Hepatocyte (in vitro differentiated cells): ENCODE results near the gene STEAP3.

Experiments used
- CTCF ChIP-seq: fragments of 200-600 bp; sonication (generic); IDR thresholded peaks from 2 replicates; pipeline ENCODE4 v1.5.1; 2016; ENCODE audit warnings: antibody characterized with exemption, mild to moderate bottlenecking; ENCODE audit not compliant: poor library complexity
- EZH2 ChIP-seq: fragments of 200-600 bp; sonication (generic); IDR thresholded peaks from 2 replicates; pipeline ENCODE4 v1.6.1; 2016; ENCODE audit warnings: antibody characterized with exemption, mild to moderate bottlenecking, borderline replicate concordance
- EZH2phosphoT487 ChIP-seq: fragments of 200-600 bp; sonication (generic); IDR thresholded peaks from one replicate; pipeline ENCODE4 v1.6.1; 2018; ENCODE audit warnings: antibody characterized with exemption, mild to moderate bottlenecking, low read depth, moderate library complexity; ENCODE audit not compliant: unreplicated experiment, severe bottlenecking

GRCh38 chr2:119242276-119243119, 18.9 kb downstream of the STEAP3 start:
- TF ChIP-seq CTCF (no peak), EZH2 (no peak), EZH2phosphoT487 (no peak)
